ENCODE results near the gene RNASEH2B. TPM values are rescaled to one million over a fixed set of nuclear protein-coding genes. Genes with fewer than 3 reads are reported as not detected.

Gene RNASEH2B
- total RNA-seq, 1 donor from 2014 or later, result 22.3 TPM

GRCh38 chr13:51005566-51005965, 96.0 kb downstream of the RNASEH2B start:
- Mint-ChIP-seq H3K36me3 (ENCODE audit: low read depth) (no peaks in the 10 kb centered on the region), H3K27ac (ENCODE audit: unreplicated experiment) (no peak overlapping the region), H3K4me1 (ENCODE audit: low read depth) (peaks cover 6% of the 10 kb centered on the region), H3K27me3 (ENCODE audit: low read depth) (peaks cover 11% of the 10 kb centered on the region), H3K9me3 (ENCODE audit: low read depth) (no peaks in the 10 kb centered on the region), H3K4me3 (ENCODE audit: unreplicated experiment) (no peak overlapping the region)
- no peak for DNase-seq (ENCODE audit: low spot score)
- TF ChIP-seq, protein P1, sequence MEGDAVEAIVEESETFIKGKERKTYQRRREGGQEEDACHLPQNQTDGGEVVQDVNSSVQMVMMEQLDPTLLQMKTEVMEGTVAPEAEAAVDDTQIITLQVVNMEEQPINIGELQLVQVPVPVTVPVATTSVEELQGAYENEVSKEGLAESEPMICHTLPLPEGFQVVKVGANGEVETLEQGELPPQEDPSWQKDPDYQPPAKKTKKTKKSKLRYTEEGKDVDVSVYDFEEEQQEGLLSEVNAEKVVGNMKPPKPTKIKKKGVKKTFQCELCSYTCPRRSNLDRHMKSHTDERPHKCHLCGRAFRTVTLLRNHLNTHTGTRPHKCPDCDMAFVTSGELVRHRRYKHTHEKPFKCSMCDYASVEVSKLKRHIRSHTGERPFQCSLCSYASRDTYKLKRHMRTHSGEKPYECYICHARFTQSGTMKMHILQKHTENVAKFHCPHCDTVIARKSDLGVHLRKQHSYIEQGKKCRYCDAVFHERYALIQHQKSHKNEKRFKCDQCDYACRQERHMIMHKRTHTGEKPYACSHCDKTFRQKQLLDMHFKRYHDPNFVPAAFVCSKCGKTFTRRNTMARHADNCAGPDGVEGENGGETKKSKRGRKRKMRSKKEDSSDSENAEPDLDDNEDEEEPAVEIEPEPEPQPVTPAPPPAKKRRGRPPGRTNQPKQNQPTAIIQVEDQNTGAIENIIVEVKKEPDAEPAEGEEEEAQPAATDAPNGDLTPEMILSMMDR (IDR thresholded peaks at IDR 0.05), result no peak

Other genes starting within 250 kb of the RNASEH2B start
- not detected in 3 replicates for gene DLEU7, start 66.1 kb upstream of the RNASEH2B start, total RNA-seq
- not detected in 3 replicates for gene C13orf42, start 201.5 kb downstream of the RNASEH2B start, total RNA-seq